GM21737 (cell line): Measurements from ENCODE around the gene ATM.
"Not testable (repeated sequence)": the region's sequence is repeated elsewhere in the genome, so short reads cannot be mapped to it uniquely, and the experiment has no call there.

ENCODE experiments used
- ATAC-seq: cut with Tn5 transposase; IDR thresholded peaks from one replicate; pipeline ENCODE4 v1.9.1; 2021; ENCODE audit warnings: mild to moderate bottlenecking, moderate library complexity; ENCODE audit not compliant: unreplicated experiment

ATM gene

GRCh38 chr11:108286370-108286769 is 63.5 kb downstream of the ATM start:
- no peak for ATAC-seq

GRCh38 chr11:108286956-108287355 is 64.1 kb downstream of the ATM start:
- no peak for ATAC-seq

GRCh38 chr11:108289066-108289465 is 66.2 kb downstream of the ATM start:
- ATAC-seq: not testable (repeated sequence)

- ATAC-seq: no peak
Observed at GRCh38 chr11:108289699-108290098, 66.8 kb downstream of the ATM start.

- no peak for ATAC-seq
Observed at GRCh38 chr11:108293229-108293628, 70.4 kb downstream of the ATM start.

- ATAC-seq: peak; percentile 92
Observed at GRCh38 chr11:108302121-108302785, 79.4 kb downstream of the ATM start.

- ATAC-seq: no peak
Observed at GRCh38 chr11:108307751-108308150, 84.9 kb downstream of the ATM start.

GRCh38 chr11:108313444-108313843 is 90.6 kb downstream of the ATM start:
- no peak for ATAC-seq

- no peak for ATAC-seq
Observed at GRCh38 chr11:108316061-108316460, 93.2 kb downstream of the ATM start.

GRCh38 chr11:108319541-108320145 is 96.8 kb downstream of the ATM start:
- ATAC-seq: no peak

- ATAC-seq: no peak
Observed at GRCh38 chr11:108322666-108323065, 99.8 kb downstream of the ATM start.

- ATAC-seq: no peak
Observed at GRCh38 chr11:108324587-108324986, 101.7 kb downstream of the ATM start.

- ATAC-seq: no peak
Observed at GRCh38 chr11:108333403-108333899, 110.6 kb downstream of the ATM start.

- ATAC-seq: no peak
Observed at GRCh38 chr11:108338750-108339149, 115.9 kb downstream of the ATM start.

- ATAC-seq: no peak
Observed at GRCh38 chr11:108340973-108341372, 118.1 kb downstream of the ATM start.

GRCh38 chr11:108341654-108342053 is 118.8 kb downstream of the ATM start:
- ATAC-seq: no peak

- ATAC-seq: no peak
Observed at GRCh38 chr11:108343714-108344113, 120.8 kb downstream of the ATM start.

GRCh38 chr11:108345767-108346166 is 122.9 kb downstream of the ATM start:
- ATAC-seq: no peak

- ATAC-seq: no peak
Observed at GRCh38 chr11:108346451-108346850, 123.6 kb downstream of the ATM start.

- ATAC-seq: no peak
Observed at GRCh38 chr11:108351468-108351867, 128.6 kb downstream of the ATM start.

GRCh38 chr11:108364159-108364558 is 141.3 kb downstream of the ATM start:
- no peak for ATAC-seq

GRCh38 chr11:108368134-108368533 is 145.3 kb downstream of the ATM start:
- ATAC-seq: no peak

GRCh38 chr11:108369064-108369463 is 146.2 kb downstream of the ATM start:
- no peak for ATAC-seq
